CD1c-positive myeloid dendritic cell (primary cell): ENCODE data around the gene BSND.

Experiments
- DNase-seq: peaks from one replicate; pipeline ENCODE4 v3.0.0-alpha.2; 2016; ENCODE audit errors: extremely low spot score

Gene BSND

GRCh38 chr1:54975356-54976108 lies 23.2 kb upstream of the BSND start:
- DNase-seq: no peak

GRCh38 chr1:54976747-54977146 lies 22.0 kb upstream of the BSND start:
- DNase-seq: no peak

- no peak for DNase-seq
Observed at GRCh38 chr1:54977533-54978297, 21.0 kb upstream of the BSND start.

GRCh38 chr1:54978528-54979326 lies 20.0 kb upstream of the BSND start:
- DNase-seq: no peak

GRCh38 chr1:54979327-54979891 lies 19.3 kb upstream of the BSND start:
- no peak for DNase-seq

- DNase-seq: no peak
Observed at GRCh38 chr1:54980046-54980527, 18.6 kb upstream of the BSND start.

- DNase-seq: no peak
Observed at GRCh38 chr1:54980528-54981241, 18.0 kb upstream of the BSND start, which contains the start of gene TMEM61. TMEM61 (plus strand) TSS chr1:54980628; CDS start chr1:54981066, 438 bp downstream.

- DNase-seq: no peak
Observed at GRCh38 chr1:54981466-54981865, 17.3 kb upstream of the BSND start.

GRCh38 chr1:54982739-54983138 lies 16.0 kb upstream of the BSND start:
- peak; percentile 1 for DNase-seq

- no peak for DNase-seq
Observed at GRCh38 chr1:54984131-54984842, 14.4 kb upstream of the BSND start.

- DNase-seq: no peak
Observed at GRCh38 chr1:54985556-54985955, 13.2 kb upstream of the BSND start.

GRCh38 chr1:54986025-54986424 lies 12.7 kb upstream of the BSND start:
- no peak for DNase-seq

GRCh38 chr1:54986533-54986932 lies 12.2 kb upstream of the BSND start:
- DNase-seq: no peak

GRCh38 chr1:54987427-54987826 lies 11.3 kb upstream of the BSND start:
- no peak for DNase-seq

GRCh38 chr1:54987919-54988705 lies 10.6 kb upstream of the BSND start:
- no peak for DNase-seq

GRCh38 chr1:54988975-54989374 lies 9.8 kb upstream of the BSND start:
- no peak for DNase-seq

- DNase-seq: no peak
Observed at GRCh38 chr1:54989473-54989872, 9.3 kb upstream of the BSND start.

- no peak for DNase-seq
Observed at GRCh38 chr1:54989968-54990810, 8.5 kb upstream of the BSND start.

GRCh38 chr1:54990916-54991315 lies 7.8 kb upstream of the BSND start:
- DNase-seq: no peak
